ENCODE measurements around the gene C16orf46. TPM values are rescaled to one million over a fixed set of nuclear protein-coding genes. Genes with fewer than 3 reads are reported as not detected.
A peak's percentile ranks its signal among the peaks of the same experiment; 100 is the strongest.

Gene C16orf46
- total and polyA plus RNA-seq, 2 of the 13 experiments (the other 11 are each of a cell fraction or from before 2014, with no cell fraction given), result 0.38 to 0.55 TPM

DNA sequence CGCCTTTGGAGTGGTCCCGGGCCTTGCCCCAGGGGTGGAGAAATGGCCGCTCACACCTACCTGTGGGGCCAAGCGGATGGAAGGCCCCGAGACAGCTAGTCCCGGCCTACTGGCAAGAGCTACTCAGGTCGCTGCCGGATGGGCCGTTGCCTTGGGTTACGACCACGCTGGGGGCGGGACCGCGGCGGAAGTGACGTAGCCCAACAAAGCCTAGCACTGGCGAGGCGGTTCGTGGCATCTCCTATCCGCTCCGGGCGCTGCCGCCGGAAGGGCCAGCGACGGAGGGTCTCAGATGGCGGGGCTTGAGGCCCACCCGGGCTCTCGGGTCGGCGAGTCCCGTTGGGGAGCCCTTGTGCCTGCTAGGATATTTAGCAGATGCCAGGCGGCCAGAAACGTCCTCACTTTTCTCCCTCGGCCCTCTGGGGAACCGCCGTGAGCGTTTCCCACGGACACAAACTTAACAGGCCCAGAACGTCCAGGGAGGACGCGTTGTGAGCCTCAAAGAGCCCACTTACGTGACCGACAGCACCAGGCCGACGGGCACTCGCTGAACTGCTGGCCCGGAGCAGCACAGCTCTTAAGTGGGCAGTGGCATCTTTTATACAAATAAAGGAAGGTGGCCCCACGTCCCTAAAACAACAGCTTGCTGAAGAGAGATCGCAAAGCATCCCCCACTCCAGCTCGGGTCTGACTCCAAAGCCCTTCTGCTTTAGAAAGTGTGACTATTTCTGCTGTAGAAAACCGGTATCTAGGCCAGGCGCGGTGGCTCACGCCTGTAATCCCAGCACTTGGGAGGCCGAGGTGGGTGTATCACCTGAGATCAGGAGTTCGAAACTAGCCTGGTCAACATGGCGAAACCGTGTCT is at the start of gene C16orf46 (continued):
- TF ChIP-seq RERE (CRISPR knock-in tag; IDR thresholded peaks at IDR 0.05; ENCODE audit: low read depth), result peak; percentile 38; the same call in 1 of the 2 replicates
- TF ChIP-seq MTA3 (CRISPR knock-in tag; IDR thresholded peaks at IDR 0.05), result no peak
- peak; percentile 96; the same call in 1 of the 2 replicates for TF ChIP-seq CAMTA2 (CRISPR knock-in tag; IDR thresholded peaks at IDR 0.05; ENCODE audit: borderline replicate concordance)
- TF ChIP-seq TBX2 (CRISPR knock-in tag; IDR thresholded peaks at IDR 0.05; ENCODE audit: borderline replicate concordance), result peak; percentile 78; the same call in 1 of the 2 replicates
- TF ChIP-seq ZNF484 (CRISPR knock-in tag; IDR thresholded peaks at IDR 0.05; ENCODE audit: borderline replicate concordance, low read depth), result no peak
- peak; percentile 14 for TF ChIP-seq TBL1XR1 (IDR thresholded peaks at IDR 0.05; ENCODE audit: borderline replicate concordance, low read length, partially characterized antibody)
- TF ChIP-seq E2F5 (CRISPR knock-in tag; conservative IDR thresholded peaks at IDR 0.05), result peak; percentile 53
- TF ChIP-seq PHF20 (CRISPR knock-in tag; IDR thresholded peaks at IDR 0.05), result peak; percentile 93
- no peak for TF ChIP-seq THYN1 (CRISPR knock-in tag; IDR thresholded peaks at IDR 0.05; ENCODE audit: borderline replicate concordance, low read depth)
- peak; percentile 79 for TF ChIP-seq RBM39 (IDR thresholded peaks at IDR 0.05; ENCODE audit: low read depth, low read length, poor library complexity, severe bottlenecking)
- TF ChIP-seq, protein P1, sequence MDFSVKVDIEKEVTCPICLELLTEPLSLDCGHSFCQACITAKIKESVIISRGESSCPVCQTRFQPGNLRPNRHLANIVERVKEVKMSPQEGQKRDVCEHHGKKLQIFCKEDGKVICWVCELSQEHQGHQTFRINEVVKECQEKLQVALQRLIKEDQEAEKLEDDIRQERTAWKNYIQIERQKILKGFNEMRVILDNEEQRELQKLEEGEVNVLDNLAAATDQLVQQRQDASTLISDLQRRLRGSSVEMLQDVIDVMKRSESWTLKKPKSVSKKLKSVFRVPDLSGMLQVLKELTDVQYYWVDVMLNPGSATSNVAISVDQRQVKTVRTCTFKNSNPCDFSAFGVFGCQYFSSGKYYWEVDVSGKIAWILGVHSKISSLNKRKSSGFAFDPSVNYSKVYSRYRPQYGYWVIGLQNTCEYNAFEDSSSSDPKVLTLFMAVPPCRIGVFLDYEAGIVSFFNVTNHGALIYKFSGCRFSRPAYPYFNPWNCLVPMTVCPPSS (IDR thresholded peaks at IDR 0.05), result no peak
- TF ChIP-seq ZNF232 (CRISPR knock-in tag; IDR thresholded peaks at IDR 0.05; ENCODE audit: borderline replicate concordance), result peak; percentile 95
- peak; percentile 47; the same call in 1 of the 2 replicates for TF ChIP-seq MTA1 (CRISPR knock-in tag; IDR thresholded peaks at IDR 0.05; ENCODE audit: borderline replicate concordance)
- peak; percentile 26; the same call in 1 of the 2 replicates for TF ChIP-seq THRA (CRISPR knock-in tag; IDR thresholded peaks at IDR 0.05; ENCODE audit: borderline replicate concordance)
- TF ChIP-seq ZNF891 (CRISPR knock-in tag; IDR thresholded peaks at IDR 0.05), result peak; percentile 90
- TF ChIP-seq SP140L (CRISPR knock-in tag; IDR thresholded peaks at IDR 0.05; ENCODE audit: borderline replicate concordance), result no peak
- TF ChIP-seq AGO1 (IDR thresholded peaks at IDR 0.05; ENCODE audit: low read depth, low read length, poor library complexity, severe bottlenecking), result peak; percentile 84
- TF ChIP-seq CENPX (CRISPR knock-in tag; IDR thresholded peaks at IDR 0.05), result no peak

All from HepG2 (cell line).